Endothelial cell of umbilical vein (primary cell): ENCODE results near the gene CFL1. TPM values are rescaled to one million over a fixed set of nuclear protein-coding genes. Genes with fewer than 3 reads are reported as not detected.

Experiments used
- BruUV-seq: library from RNA; stranded (reverse); fragments of 400-500 nt; replicated peaks from 2 replicates; lab custom pipeline; 2021; lab: Mats Ljungman, UMichigan
- CTCF ChIA-PET: fragments of 300-600, 350-600 bp; sonication (Branson Sonifier 250); formaldehyde crosslinking; loops from one replicate; lab custom pipeline; 2021; ENCODE audit warnings: antibody characterized with exemption, inconsistent platforms; lab: Charles Lee
- POLR2A ChIA-PET: fragments of 300-600, 350-600 bp; sonication (Branson Sonifier 250); formaldehyde crosslinking; loops from one replicate; lab custom pipeline; 2021; ENCODE audit warnings: antibody characterized with exemption, inconsistent platforms; lab: Charles Lee
- DNase-seq: peaks from one replicate; pipeline ENCODE4 v3.0.0-alpha.2; 2011; ENCODE audit warnings: low read depth, low spot score
- FAIRE-seq: peaks from 2 replicates; lab custom pipeline; 2011; peaks lifted over from hg19 to GRCh38; lab: Jason Lieb, UNC
- H2AFZ ChIP-seq: 2 replicates; pipeline ENCODE4 v1.6.0; 2012; ENCODE audit warnings: low read depth, low read length, control low read depth, inconsistent platforms
- H3K27ac ChIP-seq: 2 replicates; pipeline ENCODE4 v1.5.1; 2011; ENCODE audit warnings: low read depth, mild to moderate bottlenecking, control low read depth, low read length, moderate library complexity; ENCODE audit not compliant: insufficient read depth
- H3K27me3 ChIP-seq, 2 experiments: 2 replicates each; pipeline versions ENCODE4 v1.6.0 to v1.6.1; 2011; ENCODE audit warnings: low read length in 2 of 2, mixed read lengths in 1 of 2; ENCODE audit not compliant: control insufficient read depth in 2 of 2, insufficient read depth in 2 of 2
- H3K36me3 ChIP-seq, 2 experiments: 2 replicates in 1 of 2; 3 replicates in 1 of 2; pipeline ENCODE4 v1.5.1; 2011; ENCODE audit warnings: low read length in 2 of 2, mild to moderate bottlenecking in 1 of 2, moderate library complexity in 1 of 2; ENCODE audit not compliant: control insufficient read depth in 2 of 2, insufficient read depth in 2 of 2; ENCODE audit errors: extremely low read depth in 1 of 2
- H3K4me1 ChIP-seq: 3 replicates; pipeline ENCODE4 v1.5.1; 2011; ENCODE audit warnings: mild to moderate bottlenecking, low read length; ENCODE audit not compliant: control insufficient read depth, insufficient read depth; ENCODE audit errors: extremely low read depth
- H3K4me2 ChIP-seq: 2 replicates; pipeline ENCODE4 v1.6.1; 2011; ENCODE audit warnings: low read length, control low read depth, mixed read lengths; ENCODE audit not compliant: insufficient read depth
- H3K4me3 ChIP-seq, 3 experiments: fragments of 200-600 bp in 1 of 3; sonication (generic), shearing (Covaris generic) in 1 of 3; replicated peaks in 1 of 3; 2 replicates each; pipeline ENCODE4 v1.5.1; 2011 to 2016; ENCODE audit warnings: control low read depth in 3 of 3, low read length in 3 of 3, mild to moderate bottlenecking in 2 of 3, inconsistent platforms in 1 of 3, low read depth in 1 of 3, moderate library complexity in 1 of 3; ENCODE audit not compliant: insufficient read depth in 1 of 3
- H3K79me2 ChIP-seq: 2 replicates; pipeline ENCODE4 v1.6.0; 2012; ENCODE audit warnings: low read length, inconsistent platforms; ENCODE audit not compliant: control insufficient read depth, insufficient read depth
- H3K9ac ChIP-seq: replicated peaks from 2 replicates; pipeline ENCODE3; 2011; ENCODE audit warnings: low read length, control low read depth; ENCODE audit not compliant: insufficient read depth; ENCODE audit errors: extremely low read depth
- H3K9me1 ChIP-seq: replicated peaks from 3 replicates; pipeline ENCODE4 v1.6.0; 2011; ENCODE audit warnings: mild to moderate bottlenecking, low read length; ENCODE audit not compliant: control insufficient read depth, insufficient read depth; ENCODE audit errors: extremely low read depth
- H3K9me3 ChIP-seq: replicated peaks from 2 replicates; pipeline ENCODE4 v1.5.1; 2012; ENCODE audit warnings: low read length, inconsistent platforms; ENCODE audit not compliant: control insufficient read depth, insufficient read depth
- H4K20me1 ChIP-seq: replicated peaks from 2 replicates; pipeline ENCODE3; 2011; ENCODE audit warnings: mild to moderate bottlenecking, low read length; ENCODE audit not compliant: control insufficient read depth, insufficient read depth; ENCODE audit errors: extremely low read depth
- GATA2 ChIP-seq: IDR thresholded peaks from 2 replicates; pipeline ENCODE4 v1.7.0; 2011; ENCODE audit warnings: low read depth, mild to moderate bottlenecking, moderate library complexity, mixed read lengths, low read length; ENCODE audit not compliant: insufficient read length, insufficient read depth
- MAX ChIP-seq: IDR thresholded peaks from 2 replicates; pipeline ENCODE4 v1.6.1; 2011; ENCODE audit not compliant: insufficient read depth, insufficient read length
- POLR2AphosphoS5 ChIP-seq: IDR thresholded peaks from 2 replicates; pipeline ENCODE4 v1.6.1; 2012; ENCODE audit warnings: low read depth, mild to moderate bottlenecking, control low read depth, low read length, moderate library complexity; ENCODE audit not compliant: insufficient read depth
- dilution Hi-C: fragments of 300-500 bp; cut with MboI; formaldehyde crosslinking; loops from one replicate; pipeline ENCODE4 v1.15.0; 2019; ENCODE audit warnings: low sequenced_read_pairs; ENCODE audit not compliant: extremely low pct_ligation_motif_present
- intact Hi-C: fragments of 100-400 bp; cut with micrococcal nuclease; formaldehyde crosslinking; loops from one replicate; pipeline ENCODE4 v1.10.0; 2022
- polyA plus RNA-seq, 4 experiments: library from polyadenylated mRNA; depleted of rRNA in 3 of 4; stranded (reverse) in 3 of 4; unstranded in 1 of 4; fragments of >200 nt; gene quantifications; 2 replicates each; pipeline versions ENCODE4 v1.2.1 to v1.2.3, GENCODE V29; 2011 to 2012; ENCODE audit warnings: missing spikeins in 1 of 4
- total RNA-seq: library from RNA; stranded (reverse); gene quantifications from 2 replicates; pipeline ENCODE4 v1.2.3, GENCODE V29; 2021

Gene CFL1
- total and polyA plus RNA-seq, 2 donors (not counting 3 experiments of a cell fraction or from before 2014, with no cell fraction given), result 1,844 to 2,403 TPM

GRCh38 chr11:65868907-65869306 lies 10.9 kb upstream of the CFL1 start:
- FAIRE-seq, result no peak
- Histone ChIP-seq H3K9me3 (no peaks in the 10 kb centered on the region), H3K27me3 (no peaks in the 10 kb centered on the region), H3K36me3 (peaks cover 6 to 39% of the 10 kb centered on the region in 2 experiments), H3K79me2 (peaks cover 3% of the 10 kb centered on the region), H3K4me3 (no peak overlapping the region), H2AFZ (no peak overlapping the region), H3K4me2 (no peak overlapping the region), H3K9ac (no peak overlapping the region), H4K20me1 (no peaks in the 10 kb centered on the region), H3K4me1 (peaks cover 17% of the 10 kb centered on the region), H3K9me1 (no peaks in the 10 kb centered on the region), H3K27ac (no peak overlapping the region)
- dilution Hi-C loops (no loop called here), intact Hi-C loops (no loop called here)
- TF ChIP-seq MAX (no peak), POLR2AphosphoS5 (peak; percentile 40)
- ChIA-PET POLR2A (interaction anchor here (0.9 kb wide), 1 partner anchor 21 kb away, joined by 3 read pairs; the partner anchor contains the start of gene CCDC85B), CTCF (interaction anchor here (1.1 to 7.1 kb wide), 3 partner anchors 9 to 19 kb away, joined by 3 to 73 read pairs (median 16); partner anchors contain the start of genes CFL1, FIBP and MUS81)
- no peak for DNase-seq
- no TSS peak for BruUV-seq

DNA sequence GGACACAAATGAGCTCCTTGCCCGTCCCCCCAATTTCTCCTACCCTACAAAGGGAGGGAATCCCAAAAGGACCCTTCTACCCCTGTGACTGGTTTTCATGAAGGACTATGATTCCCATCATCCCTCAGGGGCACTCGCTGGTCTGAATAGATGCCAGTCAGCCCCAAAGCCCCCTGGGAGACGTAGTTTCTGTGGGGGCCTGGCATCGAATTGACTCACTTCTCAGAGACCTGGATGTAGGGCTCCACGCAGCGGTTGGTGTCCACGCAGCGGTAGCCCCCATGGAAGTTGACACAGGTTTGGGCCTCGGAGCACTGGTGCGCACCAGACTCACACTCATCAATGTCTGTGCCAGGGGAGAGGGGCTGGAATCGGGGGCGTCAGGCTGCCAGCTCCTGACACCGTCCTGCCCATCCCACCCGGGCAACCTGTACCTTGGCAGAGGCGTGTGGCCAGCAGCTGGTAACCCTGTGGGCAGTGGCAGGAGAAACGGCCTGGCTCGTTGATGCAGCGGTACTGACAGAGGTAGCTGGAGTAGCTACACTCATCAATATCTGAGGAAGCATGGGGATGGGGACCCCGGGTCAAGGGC lies 10.2 kb upstream of the CFL1 start:
- ChIA-PET CTCF (interaction anchor here (2.8 to 7.1 kb wide), 2 partner anchors 8 to 17 kb away, joined by 16 to 73 read pairs; partner anchors contain the start of genes CFL1 and MUS81), POLR2A (no interaction called here)
- peaks cover 10% of the 10 kb centered on the region for H3K79me2 ChIP-seq
- H3K4me3 ChIP-seq, result no peak overlapping the region
- no peaks in the 10 kb centered on the region for H3K9me3 ChIP-seq
- no peaks in the 10 kb centered on the region for H3K27me3 ChIP-seq
- no peak for DNase-seq
- BruUV-seq, result TSS peak; percentile 2
- dilution Hi-C loops, result no loop called here
- peaks cover 16% of the 10 kb centered on the region for H3K4me1 ChIP-seq
- no peak for FAIRE-seq
- TF ChIP-seq POLR2AphosphoS5 (peak; percentile 30), MAX (no peak), GATA2 (no peak)
- intact Hi-C loops, result no loop called here
- no peak overlapping the region for H3K4me2 ChIP-seq
- H3K9me1 ChIP-seq, result no peaks in the 10 kb centered on the region
- peaks cover 6 to 44% of the 10 kb centered on the region in 2 experiments for H3K36me3 ChIP-seq
- H3K27ac ChIP-seq, result no peak overlapping the region
- H4K20me1 ChIP-seq, result no peaks in the 10 kb centered on the region
- no peak overlapping the region for H2AFZ ChIP-seq
- H3K9ac ChIP-seq, result no peak overlapping the region
